Measurements from ENCODE around the gene ARRB2.
"Not testable (repeated sequence)": the region's sequence is repeated elsewhere in the genome, so short reads cannot be mapped to it uniquely, and the experiment has no call there.

ARRB2 gene

GRCh38 chr17:4710693-4711634 is 532 bp downstream of the ARRB2 start:
- H3K9me3 ChIP-seq, result no peaks in the 10 kb centered on the region
- H3K36me3 ChIP-seq (replicated peaks), result peaks cover 4% of the 10 kb centered on the region; the same call in 1 of the 2 replicates
- peak overlapping the region; percentile 67 for H3K4me3 ChIP-seq
- no peak for DNase-seq (ENCODE audit: low spot score in 2 of 2)
- H3K4me1 ChIP-seq, result peaks cover 7% of the 10 kb centered on the region
- in situ Hi-C loops (cut with MboI; ENCODE audit: low sequenced_read_pairs), result no loop called here
- H3K27me3 ChIP-seq (ENCODE audit: low read depth), result no peaks in the 10 kb centered on the region

- no peaks in the 10 kb centered on the region for H3K27me3 ChIP-seq (ENCODE audit: low read depth)
- H3K9me3 ChIP-seq, result no peaks in the 10 kb centered on the region
- no peak for DNase-seq (ENCODE audit: low spot score in 2 of 2)
- H3K36me3 ChIP-seq (replicated peaks), result peaks cover 7% of the 10 kb centered on the region
- in situ Hi-C loops (cut with MboI; ENCODE audit: low sequenced_read_pairs), result no loop called here
- H3K4me1 ChIP-seq, result peaks cover 7% of the 10 kb centered on the region
- peak overlapping the region; percentile 67 for H3K4me3 ChIP-seq
Observed at GRCh38 chr17:4711661-4712181, 1.3 kb downstream of the ARRB2 start.

- Histone ChIP-seq H3K4me1 (peaks cover 7% of the 10 kb centered on the region), H3K9me3 (no peaks in the 10 kb centered on the region), H3K27me3 (ENCODE audit: low read depth) (no peaks in the 10 kb centered on the region), H3K4me3 (no peak overlapping the region), H3K36me3 (replicated peaks) (peaks cover 15% of the 10 kb centered on the region)
- in situ Hi-C loops (cut with MboI; ENCODE audit: low sequenced_read_pairs), result no loop called here
- no peak for DNase-seq (ENCODE audit: low spot score in 2 of 2)
Observed at GRCh38 chr17:4712526-4712925, 2.1 kb downstream of the ARRB2 start.

- peaks cover 19% of the 10 kb centered on the region for H3K36me3 ChIP-seq (replicated peaks)
- DNase-seq (ENCODE audit: low spot score in 2 of 2); H3K4me1 ChIP-seq; in situ Hi-C loops (cut with MboI; ENCODE audit: low sequenced_read_pairs); H3K4me3 ChIP-seq; H3K27me3 ChIP-seq (ENCODE audit: low read depth); H3K9me3 ChIP-seq: not testable (repeated sequence)
Observed at GRCh38 chr17:4714340-4715062, 4.1 kb downstream of the ARRB2 start.

GRCh38 chr17:4715063-4715744 is 4.8 kb downstream of the ARRB2 start:
- in situ Hi-C loops (cut with MboI; ENCODE audit: low sequenced_read_pairs), result no loop called here
- no peaks in the 10 kb centered on the region for H3K9me3 ChIP-seq
- DNase-seq (ENCODE audit: low spot score in 2 of 2), result no peak
- no peak overlapping the region for H3K4me3 ChIP-seq
- no peaks in the 10 kb centered on the region for H3K27me3 ChIP-seq (ENCODE audit: low read depth)
- peaks cover 24% of the 10 kb centered on the region for H3K36me3 ChIP-seq (replicated peaks)
- peaks cover 4% of the 10 kb centered on the region; the same call in 1 of the 2 replicates for H3K4me1 ChIP-seq

GRCh38 chr17:4716081-4716480 is 5.6 kb downstream of the ARRB2 start:
- in situ Hi-C loops (cut with MboI; ENCODE audit: low sequenced_read_pairs), result no loop called here
- H3K9me3 ChIP-seq, result no peaks in the 10 kb centered on the region
- peaks cover 4% of the 10 kb centered on the region; the same call in 1 of the 2 replicates for H3K4me1 ChIP-seq
- peaks cover 24% of the 10 kb centered on the region for H3K36me3 ChIP-seq (replicated peaks)
- DNase-seq (ENCODE audit: low spot score in 2 of 2), result no peak
- H3K27me3 ChIP-seq (ENCODE audit: low read depth), result no peaks in the 10 kb centered on the region
- H3K4me3 ChIP-seq, result no peak overlapping the region

- DNase-seq (ENCODE audit: low spot score in 2 of 2), result no peak
- Histone ChIP-seq H3K9me3 (no peaks in the 10 kb centered on the region), H3K27me3 (ENCODE audit: low read depth) (no peaks in the 10 kb centered on the region), H3K4me3 (no peak overlapping the region), H3K4me1 (no peaks in the 10 kb centered on the region), H3K36me3 (replicated peaks) (peaks cover 21% of the 10 kb centered on the region)
- in situ Hi-C loops (cut with MboI; ENCODE audit: low sequenced_read_pairs), result no loop called here
Observed at GRCh38 chr17:4717791-4718190, 7.4 kb downstream of the ARRB2 start.

GRCh38 chr17:4718276-4718675 is 7.8 kb downstream of the ARRB2 start:
- in situ Hi-C loops (cut with MboI; ENCODE audit: low sequenced_read_pairs), result no loop called here
- Histone ChIP-seq H3K27me3 (ENCODE audit: low read depth) (no peaks in the 10 kb centered on the region), H3K4me1 (no peaks in the 10 kb centered on the region), H3K36me3 (replicated peaks) (peaks cover 21% of the 10 kb centered on the region), H3K4me3 (no peak overlapping the region), H3K9me3 (no peaks in the 10 kb centered on the region)
- DNase-seq (ENCODE audit: low spot score in 2 of 2), result no peak

GRCh38 chr17:4719146-4719545 is 8.7 kb downstream of the ARRB2 start:
- H3K36me3 ChIP-seq (replicated peaks), result peaks cover 21% of the 10 kb centered on the region
- in situ Hi-C loops (cut with MboI; ENCODE audit: low sequenced_read_pairs), result no loop called here
- no peaks in the 10 kb centered on the region for H3K9me3 ChIP-seq
- H3K27me3 ChIP-seq (ENCODE audit: low read depth), result no peaks in the 10 kb centered on the region
- H3K4me3 ChIP-seq, result no peak overlapping the region
- H3K4me1 ChIP-seq, result no peaks in the 10 kb centered on the region
- no peak for DNase-seq (ENCODE audit: low spot score in 2 of 2)

- no peak overlapping the region for H3K4me3 ChIP-seq
- H3K36me3 ChIP-seq (replicated peaks), result peaks cover 21% of the 10 kb centered on the region
- in situ Hi-C loops (cut with MboI; ENCODE audit: low sequenced_read_pairs), result no loop called here
- no peaks in the 10 kb centered on the region for H3K4me1 ChIP-seq
- H3K9me3 ChIP-seq, result no peaks in the 10 kb centered on the region
- DNase-seq (ENCODE audit: low spot score in 2 of 2), result peak in 1 of 2 experiments; percentile 45
- no peaks in the 10 kb centered on the region for H3K27me3 ChIP-seq (ENCODE audit: low read depth)
Observed at GRCh38 chr17:4719684-4720221, 9.3 kb downstream of the ARRB2 start.

- Histone ChIP-seq H3K27me3 (ENCODE audit: low read depth) (no peaks in the 10 kb centered on the region), H3K36me3 (replicated peaks) (peaks cover 21% of the 10 kb centered on the region), H3K9me3 (no peaks in the 10 kb centered on the region), H3K4me1 (no peaks in the 10 kb centered on the region), H3K4me3 (no peak overlapping the region)
- no peak for DNase-seq (ENCODE audit: low spot score in 2 of 2)
- in situ Hi-C loops (cut with MboI; ENCODE audit: low sequenced_read_pairs), result no loop called here
Observed at GRCh38 chr17:4720787-4721186, 10.4 kb downstream of the ARRB2 start.

- in situ Hi-C loops (cut with MboI; ENCODE audit: low sequenced_read_pairs), result no loop called here
- no peaks in the 10 kb centered on the region for H3K9me3 ChIP-seq
Observed at GRCh38 chr17:4721203-4722135, 11.0 kb downstream of the ARRB2 start.

More at GRCh38 chr17:4721203-4722135, 11.0 kb downstream of the ARRB2 start:
- H3K4me3 ChIP-seq, result no peak overlapping the region
- no peak for DNase-seq (ENCODE audit: low spot score in 2 of 2)
- H3K27me3 ChIP-seq (ENCODE audit: low read depth), result no peaks in the 10 kb centered on the region
- peaks cover 18% of the 10 kb centered on the region for H3K36me3 ChIP-seq (replicated peaks)
- H3K4me1 ChIP-seq, result no peaks in the 10 kb centered on the region

Measured in HAP-1 (cell line).